ENCODE measurements around the gene YPEL5. TPM values are rescaled to one million over a fixed set of nuclear protein-coding genes. Genes with fewer than 3 reads are reported as not detected.
"Not testable (repeated sequence)": the region's sequence is repeated elsewhere in the genome, so short reads cannot be mapped to it uniquely, and the experiment has no call there.

Gene YPEL5
- total RNA-seq, 1 donor from 2014 or later = 57.4 TPM

DNA sequence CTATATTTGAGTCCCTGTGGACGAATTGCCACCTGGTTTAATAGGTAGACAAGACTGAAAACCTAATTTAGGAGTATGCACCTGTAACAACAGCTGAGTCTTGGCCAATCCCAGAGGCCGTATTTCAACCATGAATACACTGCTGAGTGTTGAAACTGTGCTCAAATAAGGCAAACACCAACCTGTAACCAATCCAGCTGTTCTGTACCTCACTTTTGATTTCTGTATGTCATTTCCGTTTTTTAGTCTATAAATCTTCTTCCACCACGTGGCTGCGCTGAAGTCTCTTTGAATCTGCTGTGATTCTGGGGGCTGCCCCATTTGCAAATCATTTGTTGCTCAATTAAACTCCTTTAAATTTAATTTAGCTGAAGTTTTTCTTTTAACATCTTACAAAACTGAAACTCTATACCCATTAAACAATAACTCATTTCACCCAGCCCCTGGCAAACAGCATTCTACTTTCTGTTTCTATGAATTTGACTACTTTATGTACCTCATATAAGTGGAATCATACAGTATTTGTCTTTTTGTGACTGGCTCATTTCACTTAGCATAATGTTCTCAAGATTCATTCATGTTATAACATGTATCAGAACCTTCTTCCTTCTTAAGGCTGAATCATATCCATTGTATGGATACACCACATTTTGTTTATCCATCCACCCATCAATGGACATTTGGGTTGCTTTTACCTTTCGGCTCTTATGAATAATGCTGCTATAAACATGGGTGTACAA lies 7.5 kb upstream of the YPEL5 start:
- POLR2A ChIA-PET = interaction anchor here (1.0 to 1.8 kb wide), 3 partner anchors 7 to 93 kb away, joined by 3 to 17 read pairs (median 15); partner anchors contain the start of gene YPEL5
- H3K9me3 Mint-ChIP-seq = no peaks in the 10 kb centered on the region
- TF ChIP-seq, protein P1, sequence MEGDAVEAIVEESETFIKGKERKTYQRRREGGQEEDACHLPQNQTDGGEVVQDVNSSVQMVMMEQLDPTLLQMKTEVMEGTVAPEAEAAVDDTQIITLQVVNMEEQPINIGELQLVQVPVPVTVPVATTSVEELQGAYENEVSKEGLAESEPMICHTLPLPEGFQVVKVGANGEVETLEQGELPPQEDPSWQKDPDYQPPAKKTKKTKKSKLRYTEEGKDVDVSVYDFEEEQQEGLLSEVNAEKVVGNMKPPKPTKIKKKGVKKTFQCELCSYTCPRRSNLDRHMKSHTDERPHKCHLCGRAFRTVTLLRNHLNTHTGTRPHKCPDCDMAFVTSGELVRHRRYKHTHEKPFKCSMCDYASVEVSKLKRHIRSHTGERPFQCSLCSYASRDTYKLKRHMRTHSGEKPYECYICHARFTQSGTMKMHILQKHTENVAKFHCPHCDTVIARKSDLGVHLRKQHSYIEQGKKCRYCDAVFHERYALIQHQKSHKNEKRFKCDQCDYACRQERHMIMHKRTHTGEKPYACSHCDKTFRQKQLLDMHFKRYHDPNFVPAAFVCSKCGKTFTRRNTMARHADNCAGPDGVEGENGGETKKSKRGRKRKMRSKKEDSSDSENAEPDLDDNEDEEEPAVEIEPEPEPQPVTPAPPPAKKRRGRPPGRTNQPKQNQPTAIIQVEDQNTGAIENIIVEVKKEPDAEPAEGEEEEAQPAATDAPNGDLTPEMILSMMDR (IDR thresholded peaks at IDR 0.05) = no peak
- peaks cover 11% of the 10 kb centered on the region for H3K4me1 Mint-ChIP-seq
- H3K27me3 Mint-ChIP-seq = peaks cover 14% of the 10 kb centered on the region
- CTCF ChIA-PET = interaction anchor here (1.0 to 2.8 kb wide), 5 partner anchors 9 to 573 kb away, joined by 3 to 13 read pairs (median 4); no protein-coding TSS in a partner anchor
- intact Hi-C loops (cut with micrococcal nuclease) = loop anchor here (1.0 to 2.0 kb wide), 2 partner anchors 8 to 48 kb away; partner anchors contain the start of gene YPEL5
- no peaks in the 10 kb centered on the region for H3K36me3 Mint-ChIP-seq (ENCODE audit: low read depth)
- H3K4me3 Mint-ChIP-seq = peak overlapping the region; percentile 32
- DNase-seq = no peak
- peak; percentile 71 for ATAC-seq (ENCODE audit: low read depth)
- H3K27ac Mint-ChIP-seq = peak overlapping the region; percentile 64

DNA sequence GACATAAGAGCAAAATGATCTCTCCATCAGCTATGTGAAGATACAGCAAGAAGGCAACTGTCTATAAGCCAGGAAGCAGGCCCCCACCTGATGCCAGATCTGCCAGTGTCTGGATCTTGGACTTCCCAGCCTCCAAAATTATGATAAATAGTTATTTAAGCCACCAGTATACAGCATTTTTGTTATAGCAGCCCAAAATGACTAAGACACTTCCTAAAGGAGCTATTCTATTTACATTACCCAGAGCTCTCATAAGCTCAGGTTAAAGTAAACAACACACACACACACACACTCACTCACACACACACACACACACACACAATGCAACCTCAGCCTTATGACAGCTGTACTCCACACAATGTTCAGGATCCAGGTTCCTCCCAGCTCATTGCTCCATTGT lies 5.7 kb upstream of the YPEL5 start:
- CTCF ChIA-PET = no interaction called here
- peaks cover 5% of the 10 kb centered on the region for H3K27me3 Mint-ChIP-seq
- H3K27ac Mint-ChIP-seq = no peak overlapping the region
- no peak overlapping the region for H3K4me3 Mint-ChIP-seq
- no peaks in the 10 kb centered on the region for H3K9me3 Mint-ChIP-seq
- ATAC-seq (ENCODE audit: low read depth) (no peak), DNase-seq (no peak)
- intact Hi-C loops (cut with micrococcal nuclease) = loop anchor here (10.0 kb wide), 2 partner anchors 994 to 1246 kb away; partner anchors contain the start of genes GALNT14 and WDR43
- H3K4me1 Mint-ChIP-seq = peaks cover 22% of the 10 kb centered on the region
- H3K36me3 Mint-ChIP-seq (ENCODE audit: low read depth) = peaks cover 2% of the 10 kb centered on the region
- POLR2A ChIA-PET = no interaction called here
- TF ChIP-seq, protein P1 (IDR thresholded peaks at IDR 0.05) = no peak

DNA sequence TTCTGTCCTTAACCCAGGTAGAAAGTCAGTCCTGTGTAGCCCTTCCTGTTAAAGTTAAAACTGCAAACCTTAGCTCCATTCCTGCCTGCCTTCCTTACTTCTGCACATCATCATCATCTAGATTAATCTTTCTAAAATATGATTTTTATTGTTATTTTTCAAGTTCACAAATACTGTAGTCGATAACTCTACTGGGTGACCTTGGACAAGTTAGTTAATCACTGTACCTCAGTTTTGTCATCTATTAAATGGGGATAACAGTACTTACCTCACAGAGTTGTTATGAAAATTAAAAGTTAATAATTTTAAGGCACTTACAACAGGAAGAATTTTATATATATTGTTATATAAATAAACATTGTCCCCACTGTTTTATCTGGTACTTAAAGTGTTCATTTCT lies 2.5 kb upstream of the YPEL5 start:
- no peaks in the 10 kb centered on the region for H3K9me3 Mint-ChIP-seq
- ChIA-PET POLR2A (interaction anchor here (0.5 kb wide), 1 partner anchor 964 kb away, joined by 3 read pairs; no protein-coding TSS in a partner anchor), CTCF (no interaction called here)
- peaks cover 33% of the 10 kb centered on the region for H3K4me1 Mint-ChIP-seq
- DNase-seq = no peak
- TF ChIP-seq, protein P1 (IDR thresholded peaks at IDR 0.05) = no peak
- intact Hi-C loops (cut with micrococcal nuclease) = loop anchor here (10.0 kb wide), 2 partner anchors 991 to 1249 kb away; partner anchors contain the start of genes GALNT14 and WDR43
- H3K27me3 Mint-ChIP-seq = no peaks in the 10 kb centered on the region
- no peak for ATAC-seq (ENCODE audit: low read depth)
- H3K36me3 Mint-ChIP-seq (ENCODE audit: low read depth) = peaks cover 12% of the 10 kb centered on the region
- no peak overlapping the region for H3K4me3 Mint-ChIP-seq
- H3K27ac Mint-ChIP-seq = peak overlapping the region; percentile 18

DNA sequence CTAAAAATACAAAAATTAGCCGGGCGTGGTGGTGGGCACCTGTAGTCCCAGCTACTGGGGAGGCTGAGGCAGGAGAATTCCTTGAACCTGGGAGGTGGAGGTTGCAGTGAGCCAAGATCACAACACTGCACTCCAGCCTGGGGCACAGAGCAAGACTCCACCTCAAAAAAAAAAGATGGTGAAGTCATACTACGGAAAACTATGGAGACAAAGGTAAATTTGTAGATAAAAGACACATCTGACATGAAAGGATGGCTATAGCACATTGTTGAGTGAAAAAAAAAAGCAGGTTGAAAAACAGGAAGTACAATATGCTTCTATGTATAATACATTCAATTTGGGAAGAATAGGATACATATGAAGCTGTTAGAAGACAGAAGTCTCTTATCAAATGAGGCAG lies 1.9 kb upstream of the YPEL5 start:
- not testable (repeated sequence) for DNase-seq; H3K9me3 Mint-ChIP-seq; H3K27me3 Mint-ChIP-seq; H3K4me3 Mint-ChIP-seq; ATAC-seq (ENCODE audit: low read depth)
- intact Hi-C loops (cut with micrococcal nuclease) = loop anchor here (5.0 to 10.0 kb wide), 6 partner anchors 990 to 1867 kb away; partner anchors contain the start of genes FOSL2, GALNT14, MEMO1 and PPP1CB
- Mint-ChIP-seq H3K36me3 (ENCODE audit: low read depth) (peaks cover 14% of the 10 kb centered on the region), H3K27ac (peak overlapping the region; percentile 36), H3K4me1 (peaks cover 35% of the 10 kb centered on the region)
- ChIA-PET POLR2A (interaction anchor here (4.2 kb wide), 1 partner anchor 87 kb away, joined by 59 read pairs; the partner anchor contains the start of gene LBH), CTCF (interaction anchor here (2.2 kb wide), 1 partner anchor 20 kb away, joined by 14 read pairs; no protein-coding TSS in a partner anchor)

DNA sequence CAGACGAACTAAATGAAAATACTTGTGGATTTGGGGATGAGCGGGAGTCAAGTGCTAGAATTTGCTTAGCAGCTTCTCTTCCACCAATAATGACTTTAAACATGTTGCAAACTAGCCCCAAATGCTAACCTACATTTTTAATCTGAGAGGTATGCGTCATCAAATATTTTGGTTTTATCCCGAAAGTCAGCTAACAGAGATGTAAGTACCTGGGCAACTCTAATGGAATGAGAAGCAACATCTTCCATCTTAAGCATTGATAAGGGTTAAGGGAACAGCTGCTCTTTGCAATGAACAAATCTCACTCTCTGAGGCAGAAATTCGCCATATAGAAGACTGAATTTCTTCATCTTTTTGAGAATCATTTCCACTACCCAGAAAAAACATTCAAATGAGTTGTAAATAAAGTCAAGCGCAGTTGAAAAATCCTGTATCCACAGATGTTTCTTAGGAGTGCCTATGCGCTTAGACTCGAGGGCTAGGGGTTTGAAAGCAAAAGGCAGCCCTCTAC lies 926 bp upstream of the YPEL5 start:
- peaks cover 23% of the 10 kb centered on the region for H3K36me3 Mint-ChIP-seq (ENCODE audit: low read depth)
- no peaks in the 10 kb centered on the region for H3K9me3 Mint-ChIP-seq
- no peaks in the 10 kb centered on the region for H3K27me3 Mint-ChIP-seq
- TF ChIP-seq, protein P1 (IDR thresholded peaks at IDR 0.05) = no peak
- intact Hi-C loops (cut with micrococcal nuclease) = loop anchor here (1.0 to 10.0 kb wide), 17 partner anchors 19 to 1917 kb away; partner anchors contain the start of genes FOSL2, GALNT14, LBH and LCLAT1
- ChIA-PET CTCF (interaction anchor here (0.7 to 2.2 kb wide), 5 partner anchors 10 to 566 kb away, joined by 3 to 14 read pairs (median 6); no protein-coding TSS in a partner anchor), POLR2A (interaction anchor here (0.6 to 5.7 kb wide), 13 partner anchors 8 to 1864 kb away, joined by 3 to 59 read pairs (median 5); partner anchors contain the start of genes EHD3 and LBH)
- peak overlapping the region; percentile 86 for H3K4me3 Mint-ChIP-seq
- DNase-seq = no peak
- no peak for ATAC-seq (ENCODE audit: low read depth)
- peaks cover 44% of the 10 kb centered on the region for H3K4me1 Mint-ChIP-seq
- peak overlapping the region; percentile 99 for H3K27ac Mint-ChIP-seq
